NCI-H1092 treated with DMSO at 0.1 percent for 48 hours (cell line): ENCODE measurements around the gene C13orf46.

Experiments used
- DNase-seq: peaks from one replicate; lab custom pipeline; 2025; lab: John Stamatoyannopoulos, UW

Gene C13orf46

DNA sequence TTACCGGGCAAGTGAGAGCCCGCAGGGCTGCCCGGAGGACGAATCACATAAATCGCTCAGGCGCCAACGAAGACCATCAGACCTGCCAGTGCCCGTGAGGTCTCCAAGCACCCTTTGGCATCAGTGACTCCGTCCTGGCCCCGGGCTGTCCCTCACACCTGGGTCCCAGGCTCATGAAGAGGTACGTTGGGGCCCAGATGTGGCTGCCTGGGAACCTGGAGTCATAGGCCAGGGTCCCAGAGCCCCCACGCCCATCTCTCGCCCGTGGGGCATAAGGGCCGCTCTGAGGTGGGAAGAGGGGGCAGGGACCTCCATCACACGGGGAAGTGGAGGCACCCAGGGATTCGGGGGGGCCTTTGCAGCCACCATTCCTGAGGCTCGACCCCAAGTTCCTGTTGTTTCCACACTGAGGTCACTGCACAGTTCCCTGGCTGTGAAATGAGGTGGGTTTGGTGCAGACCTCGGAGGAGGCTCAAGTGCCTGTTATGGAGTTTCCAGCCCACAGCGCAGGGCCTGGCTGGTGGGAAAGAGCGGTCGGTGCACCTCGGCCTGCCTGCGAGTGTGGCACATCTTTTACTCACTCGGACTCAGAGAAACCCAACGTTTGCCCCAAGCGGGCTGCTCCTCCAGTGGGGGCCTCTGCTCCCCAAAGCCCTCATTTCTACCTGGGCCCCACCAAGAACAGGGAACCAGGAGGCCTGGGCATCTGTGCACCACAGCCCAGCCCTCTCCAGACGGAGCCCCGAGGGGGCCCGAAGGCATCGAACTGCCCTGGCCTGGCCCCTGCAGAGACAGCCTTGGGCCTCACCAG lies 35.9 kb upstream of the C13orf46 start:
- no peak for DNase-seq

DNA sequence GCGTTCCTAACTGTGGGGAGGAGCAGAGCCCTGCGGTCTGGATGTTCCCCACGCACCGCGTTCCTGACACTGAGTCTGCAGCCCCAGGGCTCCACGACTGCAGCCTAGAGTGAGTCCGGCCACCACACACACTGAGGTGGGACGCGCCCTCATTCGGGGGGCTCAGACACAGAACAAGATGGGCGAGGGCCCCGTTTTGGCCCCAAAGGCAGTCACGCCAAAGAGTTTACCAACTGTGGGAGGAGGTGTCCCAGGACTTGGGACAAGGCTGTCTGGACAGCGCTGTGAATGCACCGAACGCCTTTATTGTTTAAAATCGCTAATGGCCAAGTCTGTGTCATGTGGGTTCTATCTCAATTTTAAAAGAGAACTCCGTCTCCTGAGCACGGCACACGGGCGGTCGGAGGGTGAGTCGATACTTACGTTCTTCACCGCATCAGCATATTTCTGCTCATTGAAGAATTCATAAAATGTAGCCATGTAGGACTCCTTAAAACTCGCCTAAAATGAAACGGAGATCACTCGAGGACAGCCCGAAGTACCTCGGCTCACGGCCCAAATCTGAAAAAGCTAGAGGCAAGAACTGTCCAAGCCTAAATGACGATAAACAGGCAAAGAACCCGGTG lies 35.2 kb upstream of the C13orf46 start:
- no peak for DNase-seq

DNA sequence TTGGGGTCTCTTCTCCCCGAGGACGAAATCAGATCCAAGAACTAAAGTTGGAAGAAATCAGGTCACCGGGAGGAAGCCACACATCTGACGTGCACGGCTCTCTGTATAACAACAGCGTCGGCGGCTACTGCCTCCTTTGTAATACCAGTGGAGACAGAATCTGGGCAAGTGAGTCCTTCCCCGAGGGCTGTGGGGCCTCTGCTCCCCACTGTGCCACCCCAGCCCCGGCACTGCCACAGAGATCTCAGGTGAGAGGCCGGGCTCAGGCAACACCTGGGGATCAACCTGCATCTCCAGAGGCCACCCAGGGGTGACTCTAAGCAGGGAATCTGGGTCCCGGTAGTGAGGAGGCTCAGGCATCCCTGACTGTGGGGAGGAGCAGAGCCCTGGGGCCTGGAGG lies 33.7 kb upstream of the C13orf46 start:
- DNase-seq, result no peak

DNA sequence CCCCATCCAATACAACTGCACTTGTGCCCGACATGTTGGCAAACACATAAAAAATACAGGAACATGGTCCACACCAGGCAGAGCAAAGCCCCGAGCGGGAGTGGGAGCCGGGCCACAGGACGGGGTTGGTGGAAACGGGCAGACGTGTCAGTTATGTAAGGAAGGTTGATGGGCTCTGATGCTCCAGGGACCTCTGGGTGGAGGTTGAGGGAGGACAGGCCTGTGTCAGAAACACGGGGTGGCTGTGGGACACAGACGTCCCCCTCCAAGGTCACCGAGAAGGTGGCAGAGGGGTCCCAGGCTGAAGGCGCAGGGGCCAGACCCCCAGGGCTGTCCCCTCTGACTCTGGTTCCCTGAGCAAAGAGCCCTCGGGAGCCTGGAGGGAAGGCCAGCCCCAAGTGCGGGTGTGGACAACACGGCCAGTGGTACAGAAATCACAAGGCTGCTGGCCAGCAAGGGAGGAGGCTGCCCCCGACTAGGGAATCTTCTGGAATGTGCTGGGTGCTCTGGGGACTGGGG lies 31.4 kb upstream of the C13orf46 start:
- no peak for DNase-seq

- no peak for DNase-seq
These were observed 30.7 kb upstream of the C13orf46 start for GRCh38 chr13:114004420-114005205.

- no peak for DNase-seq
These were observed 29.0 kb upstream of the C13orf46 start for GRCh38 chr13:114002771-114003321.

DNA sequence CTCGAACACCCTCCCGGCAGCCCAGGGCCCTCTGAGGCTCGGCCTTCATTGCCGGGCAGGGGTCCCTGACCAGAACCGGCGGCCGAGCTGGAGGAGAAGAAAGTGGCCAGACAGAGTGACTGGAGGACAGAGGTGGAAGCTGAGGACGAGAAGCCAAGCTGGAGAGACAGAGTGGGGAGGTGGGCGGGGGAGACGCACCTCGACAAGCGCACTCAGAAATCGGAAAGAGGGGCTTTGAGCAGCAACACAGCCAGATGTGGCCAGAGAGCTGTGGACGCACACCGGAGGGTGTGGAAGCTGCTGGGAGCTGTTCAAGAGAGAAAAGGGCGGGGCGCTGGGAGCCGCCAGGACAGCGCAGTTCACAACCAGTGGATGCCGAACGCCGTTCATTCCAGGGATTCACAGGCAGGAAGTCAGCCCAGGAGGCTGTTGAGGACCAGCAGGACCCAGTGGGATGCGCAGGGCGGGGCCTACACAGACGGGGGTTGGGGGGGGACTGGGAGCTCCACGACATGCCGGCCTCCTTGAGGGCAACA lies 28.2 kb upstream of the C13orf46 start:
- DNase-seq, result no peak

DNA sequence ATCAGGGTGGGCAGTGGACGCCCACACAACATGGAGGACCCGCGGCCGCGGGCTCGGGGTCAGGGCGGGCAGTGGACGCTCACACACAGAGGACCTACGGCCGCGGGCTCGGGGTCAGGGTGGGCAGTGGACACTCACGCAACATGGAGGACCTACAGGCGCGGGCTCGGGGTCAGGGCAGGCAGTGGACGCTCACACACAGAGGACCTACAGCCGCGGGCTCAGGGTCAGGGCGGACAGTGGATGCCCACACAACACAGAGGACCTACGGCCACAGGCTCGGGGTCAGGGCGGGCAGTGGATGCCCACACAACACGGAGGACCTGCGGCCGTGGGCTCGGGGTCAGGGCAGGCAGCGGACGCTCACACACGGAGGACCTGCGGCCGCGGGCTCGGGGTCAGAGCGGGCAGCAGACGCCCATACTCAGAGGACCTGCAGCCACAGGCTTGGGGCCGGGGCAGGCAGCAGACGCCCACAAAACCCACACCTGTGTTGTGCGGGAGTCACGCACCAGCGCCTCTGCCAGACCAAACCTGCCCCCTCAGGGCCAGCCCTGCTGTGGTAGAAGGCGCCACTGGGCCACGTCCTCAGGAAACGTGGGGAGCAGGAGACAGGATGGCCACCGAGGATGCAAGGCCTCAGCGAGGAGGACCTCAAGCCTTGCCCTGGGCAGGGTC lies 27.6 kb upstream of the C13orf46 start:
- no peak for DNase-seq

- DNase-seq, result no peak
These were observed 26.5 kb upstream of the C13orf46 start for GRCh38 chr13:114000151-114001040.

- no peak for DNase-seq
These were observed 25.7 kb upstream of the C13orf46 start for GRCh38 chr13:113999618-113999910.

DNA sequence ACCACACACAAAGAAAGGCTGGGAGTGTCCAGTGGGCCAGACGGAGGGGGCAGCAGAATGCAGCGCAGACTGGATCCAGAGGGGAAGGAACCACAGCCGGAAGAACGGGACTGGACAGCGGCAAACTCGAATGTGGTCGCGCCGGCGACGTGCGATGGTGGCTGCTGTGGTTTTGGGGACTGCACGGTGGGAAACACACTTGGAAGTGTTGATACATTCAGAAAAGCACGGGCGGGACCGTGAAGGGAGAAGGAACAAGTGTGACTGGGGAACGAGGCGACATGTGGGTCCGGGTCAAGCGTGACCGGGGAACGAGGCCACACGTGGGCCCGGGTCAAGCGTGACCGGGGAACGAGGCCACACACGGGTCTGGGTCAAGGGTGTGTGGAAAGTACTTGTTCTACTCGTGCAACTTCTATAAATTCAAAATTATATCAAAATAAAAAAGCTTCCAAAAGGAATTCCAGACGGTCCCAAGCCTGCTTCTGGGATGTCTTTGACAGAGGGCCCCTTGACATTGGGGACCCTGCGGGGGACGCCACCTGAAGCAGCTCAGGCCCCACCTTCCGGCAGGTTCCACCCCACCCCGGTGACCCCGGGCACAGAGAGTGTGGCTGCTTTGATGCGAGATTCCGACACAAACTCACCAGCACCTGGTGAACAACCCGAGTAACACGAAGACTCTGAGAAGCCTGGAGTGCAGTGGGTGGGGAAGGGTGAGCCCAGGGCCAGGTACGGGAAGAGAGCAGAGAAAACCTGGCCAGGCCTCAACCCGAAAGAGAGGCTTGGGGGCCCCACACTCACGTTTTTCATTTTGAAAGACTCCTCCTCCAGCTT lies 25.1 kb upstream of the C13orf46 start:
- DNase-seq, result no peak

- DNase-seq, result no peak
These were observed 24.2 kb upstream of the C13orf46 start for GRCh38 chr13:113997845-113998751.

DNA sequence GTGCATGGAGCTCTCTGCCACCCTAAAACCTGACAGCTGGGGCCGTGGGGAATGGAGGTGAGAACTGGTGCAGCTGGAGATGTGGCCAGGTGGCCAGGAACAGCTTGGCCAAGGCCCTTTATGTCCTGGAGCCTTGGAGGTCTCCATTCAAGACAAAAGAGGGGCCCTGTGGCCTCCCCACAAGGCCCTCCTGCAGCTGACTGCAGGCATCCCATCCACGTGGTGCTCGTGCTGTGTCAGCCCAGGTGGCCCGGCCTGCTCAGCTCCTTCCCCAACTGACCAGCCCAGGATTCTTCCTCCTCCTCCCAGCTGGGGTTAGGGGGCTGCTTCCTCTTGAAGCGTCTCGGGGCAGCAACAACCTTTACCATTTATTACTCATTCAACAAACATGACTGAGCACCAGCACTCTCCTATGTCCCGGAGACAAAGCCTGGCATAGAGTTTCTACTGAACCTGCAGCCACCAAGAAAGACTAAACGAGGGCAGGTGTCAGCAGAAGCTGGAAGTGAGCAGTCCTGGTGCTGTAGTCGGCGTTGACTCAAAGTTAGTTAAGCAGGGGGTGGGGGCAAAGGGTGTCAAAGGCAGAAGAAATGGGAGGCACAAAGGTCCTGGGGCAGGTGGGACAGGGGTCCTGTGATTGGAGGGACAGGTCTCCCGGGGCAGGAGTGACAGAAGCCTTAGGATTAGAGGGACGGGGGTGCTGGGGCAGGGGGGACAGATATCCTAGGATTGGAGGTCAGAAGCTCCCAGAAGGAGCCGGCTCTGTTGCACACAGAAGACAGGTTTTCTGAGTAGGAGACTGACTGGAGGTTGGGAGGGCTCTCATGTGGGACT lies 23.3 kb upstream of the C13orf46 start:
- DNase-seq, result no peak

DNA sequence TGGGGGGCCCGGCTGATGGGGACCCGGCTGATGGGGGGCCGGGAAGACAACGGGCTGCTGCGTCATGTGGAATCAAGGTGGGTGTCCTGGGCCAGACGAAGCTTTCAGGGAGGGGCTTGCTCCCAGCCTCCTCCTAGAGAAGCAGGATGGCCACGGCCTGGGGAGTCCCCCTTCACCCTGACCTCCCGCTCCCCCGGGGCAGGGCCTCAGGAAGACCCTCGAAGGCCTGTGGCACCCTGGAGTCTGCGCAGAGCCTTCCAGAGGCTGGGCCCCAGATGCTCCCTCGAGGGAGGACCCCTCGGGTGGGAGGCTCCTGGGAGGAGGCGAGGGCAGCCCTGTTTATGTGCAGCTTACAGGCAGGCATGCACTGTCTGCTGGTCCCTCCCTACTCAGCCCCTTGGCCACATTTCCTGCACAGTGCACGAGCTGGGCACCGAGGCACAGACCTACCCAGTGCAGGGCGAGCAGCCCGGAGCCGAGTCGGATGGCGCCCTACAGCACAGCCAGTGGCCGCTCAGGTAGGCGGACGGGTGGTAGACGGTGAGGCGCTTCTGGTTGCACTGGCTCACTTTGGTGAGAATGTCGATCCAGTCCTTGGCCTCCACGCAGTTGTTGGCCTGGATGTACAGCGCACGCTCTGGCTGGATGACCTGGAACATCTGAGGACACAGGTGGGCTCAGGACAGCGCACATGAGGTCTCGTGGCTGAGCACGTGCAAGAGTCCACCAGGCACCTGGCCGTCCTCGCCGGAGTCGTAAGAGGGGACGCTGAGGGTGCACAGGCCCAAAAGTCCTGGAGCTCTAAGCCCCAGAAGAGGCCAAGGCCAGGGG lies 22.4 kb upstream of the C13orf46 start:
- DNase-seq, result no peak

DNA sequence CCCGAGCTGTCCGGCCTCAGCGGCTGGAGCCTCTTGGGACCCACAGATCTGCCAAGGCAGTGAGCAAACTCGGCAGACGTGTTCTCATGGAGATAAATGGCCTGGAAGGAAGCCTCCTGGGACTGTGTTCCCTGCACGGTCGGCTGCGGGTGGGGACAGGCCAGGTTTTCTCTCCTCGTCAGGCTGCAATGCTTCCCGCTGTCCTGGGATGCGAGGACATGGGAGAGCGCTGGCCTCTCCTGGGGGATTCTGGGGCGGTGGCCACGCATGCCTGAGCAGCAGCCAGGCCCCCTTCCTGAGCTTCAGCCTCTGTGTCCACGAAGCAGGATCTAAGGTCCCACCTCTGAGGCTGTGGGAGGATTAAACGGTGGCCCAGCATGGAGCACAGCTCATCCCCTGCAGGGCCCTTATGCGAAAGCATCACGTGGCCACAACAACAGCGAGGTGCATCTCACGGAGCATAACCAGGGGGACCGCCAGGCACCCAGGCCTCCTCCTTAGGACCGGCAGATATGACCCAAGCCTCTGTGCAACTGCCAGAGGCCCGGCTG lies 21.2 kb upstream of the C13orf46 start:
- DNase-seq, result no peak

DNA sequence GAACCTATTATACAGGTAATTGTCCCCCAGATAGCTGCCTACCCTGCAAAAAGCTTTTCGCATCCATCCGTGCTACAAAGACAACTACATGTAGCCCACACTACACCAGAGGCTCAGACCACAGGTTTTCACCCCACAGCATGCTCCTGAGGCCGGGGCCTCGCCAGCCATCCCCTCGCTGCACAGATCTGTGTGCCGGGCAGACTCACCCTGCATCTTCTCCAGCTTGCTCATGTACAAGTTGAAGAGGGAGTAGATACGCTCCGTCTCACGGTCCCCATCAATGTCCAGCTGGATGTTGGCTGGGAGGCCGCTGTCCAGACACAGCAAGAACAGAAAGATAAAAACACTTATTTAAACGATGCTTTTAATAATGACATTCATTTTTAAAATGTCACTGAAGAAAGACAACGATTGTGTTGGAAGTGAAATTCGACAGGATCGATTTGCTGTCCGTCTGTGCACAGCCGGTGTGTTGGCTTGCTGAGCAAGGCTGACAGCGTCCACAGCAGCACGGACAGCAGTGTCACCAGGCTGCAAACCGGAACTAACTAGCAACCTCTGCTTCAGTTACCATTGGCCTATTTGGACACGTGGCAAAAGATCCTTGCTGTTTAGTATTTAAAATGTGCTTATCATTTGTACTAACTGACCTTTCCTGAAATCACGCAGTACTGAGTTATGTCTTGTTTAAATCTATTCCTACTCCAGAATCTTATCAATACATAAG lies 18.6 kb upstream of the C13orf46 start:
- DNase-seq, result no peak
